ENCODE measurements around the gene ARL2. TPM values are rescaled to one million over a fixed set of nuclear protein-coding genes. Genes with fewer than 3 reads are reported as not detected.

The ARL2 gene
- total and polyA plus RNA-seq, 2 donors (not counting 3 experiments of a cell fraction or from before 2014, with no cell fraction given), result 109 to 259 TPM

DNA sequence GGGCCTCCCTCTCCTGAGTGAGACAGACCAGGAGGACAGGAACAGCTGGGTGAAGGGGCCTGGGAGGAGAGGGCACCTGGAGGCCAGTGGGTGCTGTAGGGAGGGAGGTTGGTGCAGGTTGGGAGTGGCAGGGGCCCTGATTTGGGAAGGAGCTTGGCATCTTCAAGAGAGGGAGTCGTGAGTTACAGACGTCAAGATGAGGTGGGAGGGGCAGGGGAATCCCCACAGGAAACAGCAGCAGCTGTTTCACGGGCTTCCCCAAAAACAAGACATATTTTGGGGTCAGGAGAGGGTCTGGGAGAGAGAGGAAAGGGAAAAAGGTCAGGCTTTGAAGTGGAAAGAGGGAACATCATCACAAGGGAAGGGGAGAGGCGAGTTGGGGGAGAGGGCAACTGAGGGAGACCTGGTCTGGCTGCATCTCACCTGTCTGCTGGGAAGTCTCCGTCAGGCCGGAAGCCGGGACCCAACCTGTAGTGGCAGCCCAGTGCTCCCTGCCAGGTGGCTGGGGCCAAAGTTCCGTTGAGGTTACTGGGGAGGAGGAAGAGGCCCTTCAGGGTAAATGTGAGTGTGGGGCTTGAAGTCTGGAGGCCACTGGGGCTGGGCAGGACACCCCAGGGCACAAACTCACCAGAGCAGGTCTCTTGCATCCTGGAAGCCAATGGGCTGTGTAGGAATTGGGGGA is 40.0 kb downstream of the ARL2 start:
- intact Hi-C loops (cut with micrococcal nuclease) (no loop called here), dilution Hi-C loops (cut with MboI; ENCODE audit: extremely low pct_ligation_motif_present, low sequenced_read_pairs) (no loop called here)
- CTCF ChIA-PET, result no interaction called here
- H3K79me2 ChIP-seq (ENCODE audit: control insufficient read depth, insufficient read depth, low read length), result no peaks in the 10 kb centered on the region
- H3K27ac ChIP-seq (ENCODE audit: insufficient read depth, low read depth, low read length), result no peak overlapping the region
- POLR2A ChIA-PET, result no interaction called here
- no peaks in the 10 kb centered on the region for H3K9me1 ChIP-seq (replicated peaks; ENCODE audit: control insufficient read depth, extremely low read depth, insufficient read depth, low read length)
- H3K9me3 ChIP-seq (replicated peaks; ENCODE audit: control insufficient read depth, insufficient read depth, low read length), result no peaks in the 10 kb centered on the region
- no peaks in the 10 kb centered on the region for H3K27me3 ChIP-seq (ENCODE audit: control insufficient read depth in 2 of 2, insufficient read depth in 2 of 2, low read length in 2 of 2)
- H3K4me3 ChIP-seq (replicated peaks in 1 of 3; ENCODE audit: insufficient read depth in 1 of 3, low read depth in 1 of 3, low read length in 3 of 3), result no peak overlapping the region
- no TSS peak for BruUV-seq (replicated peaks)
- FAIRE-seq (no peak), DNase-seq (ENCODE audit: low read depth, low spot score) (no peak)
- H3K36me3 ChIP-seq (ENCODE audit: control insufficient read depth in 2 of 2, extremely low read depth in 1 of 2, insufficient read depth in 2 of 2, low read length in 2 of 2), result no peaks in the 10 kb centered on the region
- no peak for TF ChIP-seq POLR2AphosphoS5 (IDR thresholded peaks at IDR 0.05; ENCODE audit: insufficient read depth, low read depth, low read length)
- no peak for TF ChIP-seq GATA2 (IDR thresholded peaks at IDR 0.05; ENCODE audit: insufficient read depth, insufficient read length, low read depth, low read length)
- TF ChIP-seq EZH2 (IDR thresholded peaks at IDR 0.05; ENCODE audit: borderline replicate concordance, low read depth, low read length, severe bottlenecking), result no peak
- TF ChIP-seq, protein P1, sequence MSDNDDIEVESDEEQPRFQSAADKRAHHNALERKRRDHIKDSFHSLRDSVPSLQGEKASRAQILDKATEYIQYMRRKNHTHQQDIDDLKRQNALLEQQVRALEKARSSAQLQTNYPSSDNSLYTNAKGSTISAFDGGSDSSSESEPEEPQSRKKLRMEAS (IDR thresholded peaks at IDR 0.05; ENCODE audit: insufficient read depth, insufficient read length), result no peak
- no peak for TF ChIP-seq POLR2A (IDR thresholded peaks at IDR 0.05; ENCODE audit: low read depth, low read length)
- no peak for TF ChIP-seq JUN (IDR thresholded peaks at IDR 0.05; ENCODE audit: borderline replicate concordance, insufficient read depth, insufficient read length, low read depth)
- no peak for TF ChIP-seq MYC (IDR thresholded peaks at IDR 0.05; ENCODE audit: low read depth, low read length)
- TF ChIP-seq, protein P2, sequence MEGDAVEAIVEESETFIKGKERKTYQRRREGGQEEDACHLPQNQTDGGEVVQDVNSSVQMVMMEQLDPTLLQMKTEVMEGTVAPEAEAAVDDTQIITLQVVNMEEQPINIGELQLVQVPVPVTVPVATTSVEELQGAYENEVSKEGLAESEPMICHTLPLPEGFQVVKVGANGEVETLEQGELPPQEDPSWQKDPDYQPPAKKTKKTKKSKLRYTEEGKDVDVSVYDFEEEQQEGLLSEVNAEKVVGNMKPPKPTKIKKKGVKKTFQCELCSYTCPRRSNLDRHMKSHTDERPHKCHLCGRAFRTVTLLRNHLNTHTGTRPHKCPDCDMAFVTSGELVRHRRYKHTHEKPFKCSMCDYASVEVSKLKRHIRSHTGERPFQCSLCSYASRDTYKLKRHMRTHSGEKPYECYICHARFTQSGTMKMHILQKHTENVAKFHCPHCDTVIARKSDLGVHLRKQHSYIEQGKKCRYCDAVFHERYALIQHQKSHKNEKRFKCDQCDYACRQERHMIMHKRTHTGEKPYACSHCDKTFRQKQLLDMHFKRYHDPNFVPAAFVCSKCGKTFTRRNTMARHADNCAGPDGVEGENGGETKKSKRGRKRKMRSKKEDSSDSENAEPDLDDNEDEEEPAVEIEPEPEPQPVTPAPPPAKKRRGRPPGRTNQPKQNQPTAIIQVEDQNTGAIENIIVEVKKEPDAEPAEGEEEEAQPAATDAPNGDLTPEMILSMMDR (IDR thresholded peaks at IDR 0.05; ENCODE audit: extremely low read depth in 1 of 2, insufficient read depth in 1 of 2, low read depth in 1 of 2, low read length in 2 of 2), result no peak
- no peak overlapping the region for H3K9ac ChIP-seq (replicated peaks; ENCODE audit: extremely low read depth, insufficient read depth, low read length)
- H3K4me2 ChIP-seq (ENCODE audit: insufficient read depth, low read length), result no peak overlapping the region
- no peaks in the 10 kb centered on the region for H3K4me1 ChIP-seq (ENCODE audit: control insufficient read depth, extremely low read depth, insufficient read depth, low read length)
- H2AFZ ChIP-seq (ENCODE audit: low read depth, low read length), result no peak overlapping the region
- no peaks in the 10 kb centered on the region for H4K20me1 ChIP-seq (replicated peaks; ENCODE audit: control insufficient read depth, extremely low read depth, insufficient read depth, low read length)
